ENCODE results near the gene RD3L.
A peak's percentile ranks its signal among the peaks of the same experiment; 100 is the strongest.

RD3L gene

DNA sequence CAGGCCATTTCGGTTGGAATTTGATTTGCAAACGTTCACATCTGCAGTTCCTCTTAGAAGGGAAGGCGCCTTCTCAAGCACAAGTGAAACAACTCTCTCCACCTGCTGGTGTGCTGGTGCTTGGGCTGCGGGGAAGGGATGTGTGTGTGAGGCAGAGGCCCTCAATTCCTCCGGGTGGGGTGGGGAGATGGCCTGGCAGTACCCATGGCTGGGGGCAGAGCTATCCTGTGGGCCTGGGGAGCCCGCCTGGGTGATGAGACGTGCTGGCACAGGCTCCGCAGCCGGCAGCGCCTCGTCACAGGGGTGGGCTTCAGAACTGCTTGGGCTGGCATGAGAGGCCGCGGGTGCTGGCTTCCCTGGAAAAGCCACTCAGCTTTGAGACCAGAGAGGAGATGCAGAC lies 43.0 kb downstream of the RD3L start:
- H3K9ac ChIP-seq (ENCODE audit: low read length) = no peak overlapping the region
- peaks cover 9% of the 10 kb centered on the region for H3K4me1 ChIP-seq (ENCODE audit: control insufficient read depth, insufficient read depth, low read length)
- no peak overlapping the region for H3K4me3 ChIP-seq (ENCODE audit: low read length)
- H3K27ac ChIP-seq (ENCODE audit: low read depth, low read length) = no peak overlapping the region
- no peaks in the 10 kb centered on the region for H3K27me3 ChIP-seq (ENCODE audit: control insufficient read depth, insufficient read depth, low read length)
- H3K36me3 ChIP-seq (ENCODE audit: control insufficient read depth, insufficient read depth, low read length) = no peaks in the 10 kb centered on the region

DNA sequence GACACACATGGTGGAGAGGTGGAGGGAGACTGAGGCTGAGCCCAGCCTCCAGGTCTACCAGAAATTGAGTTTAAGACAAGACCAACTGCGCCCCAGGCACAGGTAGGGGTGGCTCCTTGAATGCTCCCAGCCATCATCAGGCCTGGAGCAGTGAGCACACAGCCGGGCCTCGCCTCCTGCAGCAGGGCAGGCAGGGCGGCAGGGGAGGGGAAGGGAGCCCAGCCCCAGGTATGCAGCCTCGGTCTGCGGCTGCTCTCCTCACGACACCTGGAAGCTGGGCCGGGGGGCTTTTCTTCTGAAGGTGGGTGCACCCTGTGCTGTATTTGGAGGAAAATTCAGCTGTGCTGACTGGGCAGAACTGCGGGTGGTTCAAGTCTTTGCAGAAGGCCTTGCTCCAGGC lies 43.6 kb downstream of the RD3L start:
- H3K9ac ChIP-seq (ENCODE audit: low read length) = no peak overlapping the region
- H3K36me3 ChIP-seq (ENCODE audit: control insufficient read depth, insufficient read depth, low read length) = no peaks in the 10 kb centered on the region
- no peak overlapping the region for H3K27ac ChIP-seq (ENCODE audit: low read depth, low read length)
- H3K4me3 ChIP-seq (ENCODE audit: low read length) = no peak overlapping the region
- H3K27me3 ChIP-seq (ENCODE audit: control insufficient read depth, insufficient read depth, low read length) = no peaks in the 10 kb centered on the region
- peaks cover 9% of the 10 kb centered on the region for H3K4me1 ChIP-seq (ENCODE audit: control insufficient read depth, insufficient read depth, low read length)

DNA sequence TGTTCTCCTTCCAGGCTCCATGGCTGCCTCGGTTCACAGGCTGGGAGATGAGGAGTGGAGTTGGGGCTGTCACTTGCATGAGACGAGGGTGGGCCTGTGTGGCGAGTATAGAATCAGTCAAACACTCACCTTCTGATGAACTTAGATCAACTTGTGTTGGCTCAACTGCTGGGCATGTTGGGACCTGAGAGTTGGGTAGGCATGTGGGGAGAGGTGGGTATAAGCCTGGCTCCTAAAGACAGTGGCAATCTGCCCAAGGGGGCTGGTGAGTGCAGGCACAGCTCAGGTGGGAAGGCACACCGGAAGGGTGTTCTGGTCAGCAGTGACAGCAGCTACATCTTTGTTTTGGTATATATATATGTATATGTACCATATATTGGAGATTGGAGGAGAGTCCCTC lies 44.1 kb downstream of the RD3L start:
- no peak overlapping the region for H3K4me3 ChIP-seq (ENCODE audit: low read length)
- no peaks in the 10 kb centered on the region for H3K36me3 ChIP-seq (ENCODE audit: control insufficient read depth, insufficient read depth, low read length)
- no peak overlapping the region for H3K9ac ChIP-seq (ENCODE audit: low read length)
- no peaks in the 10 kb centered on the region for H3K27me3 ChIP-seq (ENCODE audit: control insufficient read depth, insufficient read depth, low read length)
- H3K4me1 ChIP-seq (ENCODE audit: control insufficient read depth, insufficient read depth, low read length) = peaks cover 9% of the 10 kb centered on the region
- no peak overlapping the region for H3K27ac ChIP-seq (ENCODE audit: low read depth, low read length)

DNA sequence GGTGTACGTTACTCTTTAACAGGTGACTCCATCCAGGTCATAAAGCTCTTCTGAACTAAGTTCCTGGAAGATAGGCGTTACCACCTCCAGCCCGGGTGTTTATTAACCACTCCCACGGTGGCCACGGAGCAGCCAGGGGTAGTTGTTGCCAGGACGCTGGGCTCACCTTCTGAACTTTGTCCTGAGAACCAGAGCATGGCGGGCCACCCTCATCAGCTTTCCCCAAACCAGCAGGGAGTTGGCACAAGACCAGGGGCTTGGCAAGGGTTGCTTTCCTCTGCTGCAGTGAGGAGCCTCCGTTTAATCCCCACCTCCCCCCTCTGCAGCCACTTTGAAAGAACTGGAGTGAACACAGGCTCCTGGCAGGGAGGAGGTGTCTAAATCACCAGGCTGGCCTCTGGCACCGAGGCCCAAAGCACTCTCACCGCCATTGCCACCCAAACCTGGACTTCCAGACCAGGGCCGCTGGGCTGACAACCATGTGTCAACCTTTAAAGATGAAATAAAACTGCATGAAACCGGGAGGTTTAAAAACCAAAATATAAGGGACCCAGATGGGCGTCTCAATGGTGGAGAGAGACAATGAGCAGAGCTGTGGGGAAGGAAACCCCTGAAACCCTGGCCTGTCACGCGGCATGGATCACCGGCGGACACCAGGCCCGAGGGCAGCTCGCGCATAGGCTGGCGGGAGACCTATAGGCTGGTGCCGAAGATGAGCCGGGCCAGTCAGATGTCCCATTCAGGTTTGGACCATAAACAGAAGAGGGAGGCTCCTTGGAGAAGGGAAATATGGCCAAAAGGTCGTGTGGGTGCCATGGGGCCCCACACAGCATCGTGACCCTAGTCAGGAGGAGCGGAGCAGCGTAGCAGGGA lies 45.0 kb downstream of the RD3L start:
- Histone ChIP-seq H3K9ac (ENCODE audit: low read length) (no peak overlapping the region), H3K4me1 (ENCODE audit: control insufficient read depth, insufficient read depth, low read length) (peaks cover 9% of the 10 kb centered on the region), H3K4me3 (ENCODE audit: low read length) (no peak overlapping the region), H3K27ac (ENCODE audit: low read depth, low read length) (no peak overlapping the region), H3K27me3 (ENCODE audit: control insufficient read depth, insufficient read depth, low read length) (no peaks in the 10 kb centered on the region), H3K36me3 (ENCODE audit: control insufficient read depth, insufficient read depth, low read length) (no peaks in the 10 kb centered on the region)

DNA sequence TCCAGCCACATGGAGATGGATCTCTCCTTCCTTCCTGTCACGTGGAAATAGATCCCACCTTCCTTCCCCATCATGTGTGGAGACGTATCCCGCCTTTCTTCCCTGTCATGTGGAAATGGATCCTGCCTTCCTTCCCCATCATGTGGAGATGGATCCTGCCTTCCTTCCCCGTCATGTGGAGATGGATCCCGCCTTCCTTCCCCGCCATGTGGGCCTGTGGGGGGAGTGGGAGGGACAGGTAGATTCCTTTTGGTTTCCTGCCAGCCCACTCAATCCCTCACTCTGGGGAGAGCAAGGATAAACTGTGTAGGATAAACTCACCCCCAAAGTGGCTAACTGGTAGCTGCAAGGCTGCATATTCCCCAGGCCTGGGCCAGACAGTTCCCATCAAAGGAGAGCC lies 45.8 kb downstream of the RD3L start:
- Histone ChIP-seq H3K36me3 (ENCODE audit: control insufficient read depth, insufficient read depth, low read length) (no peaks in the 10 kb centered on the region), H3K4me3 (ENCODE audit: low read length) (peak overlapping the region; percentile 23), H3K27me3 (ENCODE audit: control insufficient read depth, insufficient read depth, low read length) (no peaks in the 10 kb centered on the region), H3K27ac (ENCODE audit: low read depth, low read length) (no peak overlapping the region), H3K9ac (ENCODE audit: low read length) (no peak overlapping the region), H3K4me1 (ENCODE audit: control insufficient read depth, insufficient read depth, low read length) (peaks cover 9% of the 10 kb centered on the region)

DNA sequence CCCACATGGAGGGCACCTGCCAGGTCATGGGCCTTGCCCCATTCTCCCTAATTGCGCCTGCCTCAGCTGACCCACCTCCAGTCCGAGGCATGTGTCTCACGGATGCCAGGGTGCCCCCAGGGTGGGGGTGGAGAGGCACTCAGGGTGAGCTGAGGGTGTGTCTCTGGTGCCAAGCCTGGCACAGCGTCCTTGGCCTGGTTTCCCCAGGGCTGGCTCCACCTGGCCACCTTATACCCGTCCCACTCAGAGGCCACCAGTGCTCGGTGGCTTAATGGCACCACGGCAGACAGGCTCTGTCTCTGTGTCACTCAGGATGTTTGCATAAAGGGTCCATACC lies 47.6 kb downstream of the RD3L start:
- Histone ChIP-seq H3K9ac (ENCODE audit: low read length) (no peak overlapping the region), H3K4me3 (ENCODE audit: low read length) (no peak overlapping the region), H3K27ac (ENCODE audit: low read depth, low read length) (no peak overlapping the region), H3K4me1 (ENCODE audit: control insufficient read depth, insufficient read depth, low read length) (peaks cover 9% of the 10 kb centered on the region), H3K36me3 (ENCODE audit: control insufficient read depth, insufficient read depth, low read length) (no peaks in the 10 kb centered on the region), H3K27me3 (ENCODE audit: control insufficient read depth, insufficient read depth, low read length) (no peaks in the 10 kb centered on the region)

DNA sequence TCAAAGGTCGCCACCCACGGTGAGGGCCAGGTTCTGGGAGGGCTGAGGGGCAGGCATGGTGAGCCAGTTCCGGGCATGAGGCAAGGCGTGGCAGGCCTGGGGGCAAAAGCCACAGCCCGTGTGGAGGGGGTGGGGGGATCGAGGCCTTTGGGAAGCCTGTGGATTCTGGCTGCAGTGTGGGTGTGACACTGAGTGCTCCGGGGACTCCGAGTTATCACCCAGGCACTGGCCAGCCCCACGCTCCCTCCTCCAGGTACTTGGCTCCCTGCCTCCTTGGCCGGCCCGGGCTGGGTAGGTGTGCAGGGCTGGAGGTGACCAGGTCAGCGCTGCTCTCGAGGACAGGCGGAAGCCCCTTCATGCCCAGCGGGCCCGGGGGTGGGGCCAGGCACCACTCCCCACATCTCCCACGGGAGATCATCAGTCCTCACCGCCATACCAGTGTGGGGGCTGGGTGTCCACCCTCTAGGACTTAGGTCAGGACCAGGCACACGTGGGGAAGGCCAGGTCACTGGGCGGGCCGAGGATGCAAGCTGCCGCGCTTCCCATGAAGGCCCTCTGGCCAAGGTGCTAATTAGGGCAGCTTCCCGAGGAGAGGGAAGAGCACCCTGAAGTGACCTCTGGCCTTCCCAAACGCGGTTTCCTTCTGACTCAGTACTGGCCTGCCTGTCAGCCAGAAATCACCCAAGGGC lies 48.2 kb downstream of the RD3L start:
- no peaks in the 10 kb centered on the region for H3K36me3 ChIP-seq (ENCODE audit: control insufficient read depth, insufficient read depth, low read length)
- no peaks in the 10 kb centered on the region for H3K27me3 ChIP-seq (ENCODE audit: control insufficient read depth, insufficient read depth, low read length)
- no peak overlapping the region for H3K4me3 ChIP-seq (ENCODE audit: low read length)
- H3K4me1 ChIP-seq (ENCODE audit: control insufficient read depth, insufficient read depth, low read length) = peaks cover 9% of the 10 kb centered on the region
- no peak overlapping the region for H3K9ac ChIP-seq (ENCODE audit: low read length)
- no peak overlapping the region for H3K27ac ChIP-seq (ENCODE audit: low read depth, low read length)

DNA sequence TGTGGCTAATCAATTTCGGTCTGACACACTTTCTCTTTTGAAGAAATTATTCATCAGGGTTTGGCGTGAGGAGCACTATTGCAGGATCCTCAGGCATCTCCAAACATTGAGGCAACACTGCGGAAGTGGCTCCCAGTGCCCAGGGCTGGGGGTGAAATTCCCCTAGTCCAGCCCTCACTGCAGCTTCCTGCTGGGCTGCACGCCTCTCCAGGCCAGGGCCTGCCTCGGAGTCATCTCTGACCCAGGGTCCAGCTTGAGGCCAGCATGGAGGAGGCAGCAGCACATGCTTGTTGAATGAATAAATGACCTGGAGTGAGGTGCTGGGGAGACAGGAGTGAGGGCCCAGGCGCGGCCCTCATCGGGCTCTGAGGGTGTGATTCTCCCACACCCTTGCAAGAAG lies 50.1 kb downstream of the RD3L start:
- Histone ChIP-seq H3K27me3 (ENCODE audit: control insufficient read depth, insufficient read depth, low read length) (no peaks in the 10 kb centered on the region), H3K27ac (ENCODE audit: low read depth, low read length) (no peak overlapping the region), H3K9ac (ENCODE audit: low read length) (no peak overlapping the region), H3K4me3 (ENCODE audit: low read length) (no peak overlapping the region), H3K36me3 (ENCODE audit: control insufficient read depth, insufficient read depth, low read length) (no peaks in the 10 kb centered on the region), H3K4me1 (ENCODE audit: control insufficient read depth, insufficient read depth, low read length) (peaks cover 5% of the 10 kb centered on the region)

DNA sequence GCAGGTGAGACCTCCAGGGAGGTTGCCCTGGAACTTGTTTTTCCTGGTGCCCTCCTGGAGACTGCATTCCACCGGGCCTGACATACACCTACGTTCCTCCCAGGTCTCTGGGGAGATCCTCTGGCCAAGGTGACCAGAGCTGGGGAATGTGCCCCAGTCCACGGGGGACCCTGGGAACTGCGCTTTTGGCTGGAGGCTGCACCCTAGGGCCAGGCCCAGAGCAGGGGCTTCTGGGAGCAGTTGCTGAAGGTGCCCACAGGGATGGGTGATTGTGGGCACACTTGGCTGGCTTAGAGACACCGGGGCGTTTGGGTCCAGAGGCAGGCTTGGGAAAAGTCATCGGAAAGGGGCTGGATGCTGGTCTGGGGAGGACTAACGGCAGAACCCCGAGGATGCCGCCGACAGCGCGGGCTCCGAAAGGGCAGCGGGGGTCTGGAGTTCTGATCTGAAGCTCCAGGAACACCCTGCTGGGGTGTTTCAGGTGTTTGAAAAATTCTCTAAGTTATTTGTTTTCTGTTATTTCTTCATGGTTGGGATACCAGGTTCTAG lies 50.6 kb downstream of the RD3L start:
- Histone ChIP-seq H3K4me1 (ENCODE audit: control insufficient read depth, insufficient read depth, low read length) (peaks cover 2% of the 10 kb centered on the region), H3K36me3 (ENCODE audit: control insufficient read depth, insufficient read depth, low read length) (no peaks in the 10 kb centered on the region), H3K27me3 (ENCODE audit: control insufficient read depth, insufficient read depth, low read length) (no peaks in the 10 kb centered on the region), H3K9ac (ENCODE audit: low read length) (no peak overlapping the region), H3K27ac (ENCODE audit: low read depth, low read length) (no peak overlapping the region), H3K4me3 (ENCODE audit: low read length) (no peak overlapping the region)

DNA sequence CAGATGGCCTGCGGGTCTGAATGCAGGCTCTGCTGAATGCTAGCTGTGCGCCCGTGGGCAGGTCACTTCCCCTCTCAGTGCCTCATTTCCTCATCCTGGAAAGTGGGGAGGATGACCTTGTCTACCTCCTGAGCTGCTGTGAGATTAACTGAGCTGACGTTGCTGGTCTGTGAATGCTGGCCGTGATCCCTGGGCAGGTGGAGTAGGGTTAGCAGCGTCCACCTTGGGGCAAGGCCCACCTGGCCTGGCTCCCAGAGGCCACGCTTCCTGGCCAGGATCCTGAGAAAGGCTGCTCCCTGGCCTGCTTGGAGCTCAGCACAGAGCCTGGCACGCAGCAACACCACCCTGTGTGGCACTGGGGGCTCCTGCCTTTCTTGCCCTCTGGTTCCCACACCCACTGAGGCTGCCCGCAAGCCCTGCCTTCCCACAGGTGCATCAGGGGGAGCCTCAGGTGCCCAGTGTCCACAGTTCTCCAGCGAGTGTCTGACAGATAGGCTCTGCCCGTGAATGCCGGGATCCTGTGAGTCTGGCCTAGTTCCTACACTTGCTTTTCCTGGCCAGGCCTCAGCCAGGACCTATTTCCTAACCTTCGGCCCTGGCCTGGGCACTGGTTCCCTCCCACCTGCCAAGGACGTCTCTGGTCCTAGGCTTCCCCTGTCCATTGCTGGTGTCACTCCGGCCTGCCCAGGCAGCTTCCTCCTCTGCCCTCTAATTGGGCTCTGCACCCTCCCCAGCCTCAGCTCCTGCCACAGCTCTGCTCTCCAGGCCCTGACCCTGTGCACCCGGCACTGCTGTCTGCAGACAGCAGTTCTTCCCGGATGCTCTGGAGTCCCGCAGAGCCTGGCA lies 51.3 kb downstream of the RD3L start:
- no peak overlapping the region for H3K9ac ChIP-seq (ENCODE audit: low read length)
- H3K36me3 ChIP-seq (ENCODE audit: control insufficient read depth, insufficient read depth, low read length) = no peaks in the 10 kb centered on the region
- H3K4me3 ChIP-seq (ENCODE audit: low read length) = no peak overlapping the region
- H3K4me1 ChIP-seq (ENCODE audit: control insufficient read depth, insufficient read depth, low read length) = no peaks in the 10 kb centered on the region
- H3K27ac ChIP-seq (ENCODE audit: low read depth, low read length) = no peak overlapping the region
- no peaks in the 10 kb centered on the region for H3K27me3 ChIP-seq (ENCODE audit: control insufficient read depth, insufficient read depth, low read length)
